HCT116 (cell line): ENCODE data around the gene RMDN3. TPM values are rescaled to one million over a fixed set of nuclear protein-coding genes. Genes with fewer than 3 reads are reported as not detected.

ENCODE experiments used
- ATAC-seq: fragments of 200-7000 bp; cut with Tn5 transposase; 2 replicates; pipeline ENCODE4 v1.9.1; 2020; ENCODE audit warnings: mild to moderate bottlenecking, moderate library complexity
- BruUV-seq: library from RNA; stranded (reverse); fragments of 400-500 nt; replicated peaks from 2 replicates; lab custom pipeline; 2021; lab: Mats Ljungman, UMichigan
- CTCF ChIA-PET: fragments of 300-600 bp; sonication (Branson Sonifier 250); formaldehyde crosslinking; loops from one replicate; lab custom pipeline; 2021; ENCODE audit warnings: antibody characterized with exemption; lab: Charles Lee
- POLR2A ChIA-PET: fragments of 300-600, 350-600 bp; sonication (Branson Sonifier 250); formaldehyde crosslinking; loops from one replicate; lab custom pipeline; 2021; ENCODE audit warnings: antibody characterized with exemption; lab: Charles Lee
- RAD21 ChIA-PET, 2 experiments: fragments of 300-600 bp; sonication (Branson Sonifier 250); formaldehyde crosslinking; loops; one replicate each; lab custom pipeline; 2023; ENCODE audit warnings: low total read pairs in 2 of 2; ENCODE audit not compliant: uncharacterized antibody in 2 of 2, unreplicated experiment in 2 of 2, low non-redundant PET in 1 of 2; lab: Charles Lee
- DNase-seq: peaks from one replicate; pipeline ENCODE4 v3.0.0-alpha.2; 2010; ENCODE audit warnings: low read depth, low spot score
- H2AFZ ChIP-seq: fragments of 200-600 bp; shearing (Covaris generic), sonication (generic); 2 replicates; pipeline ENCODE4 v1.6.1; 2017; ENCODE audit warnings: low read depth, mixed run types, mixed read lengths, antibody characterized with exemption, low read length; ENCODE audit not compliant: poor library complexity, severe bottlenecking
- H3K27ac ChIP-seq: 2 replicates; pipeline ENCODE4 v1.5.1; 2012; ENCODE audit warnings: low read depth, low read length
- H3K27me3 ChIP-seq: fragments of 200-600 bp; sonication (generic); 2 replicates; pipeline ENCODE4 v1.6.1; 2016; ENCODE audit warnings: mixed run types, low read length, mixed read lengths; ENCODE audit not compliant: insufficient read depth
- H3K36me3 ChIP-seq, 2 experiments: fragments of 200-500 bp in 1 of 2; fragments of 200-600 bp in 1 of 2; sonication (Bioruptor generic) in 1 of 2; sonication (generic) in 1 of 2; 2 replicates each; pipeline versions ENCODE4 v1.5.1 to v1.6.1; 2014 to 2016; ENCODE audit warnings: low read length in 2 of 2, inconsistent platforms in 1 of 2, mixed read lengths in 1 of 2, mixed run types in 1 of 2; ENCODE audit not compliant: insufficient read depth in 2 of 2, control insufficient read depth in 1 of 2
- H3K4me1 ChIP-seq, 2 experiments: fragments of 200-600 bp in 1 of 2; sonication (generic) in 1 of 2; 2 replicates each; pipeline versions ENCODE4 v1.5.1 to v1.6.1; 2012 to 2017; ENCODE audit warnings: low read length in 2 of 2, inconsistent platforms in 1 of 2, mild to moderate bottlenecking in 1 of 2, mixed read lengths in 1 of 2, mixed run types in 1 of 2, moderate library complexity in 1 of 2; ENCODE audit not compliant: insufficient read depth in 2 of 2, control insufficient read depth in 1 of 2
- H3K4me2 ChIP-seq: fragments of 200-600 bp; sonication (generic); 2 replicates; pipeline ENCODE4 v1.6.1; 2017; ENCODE audit warnings: mixed run types, low read length, mixed read lengths
- H3K4me3 ChIP-seq, 2 experiments: fragments of 200-600 bp in 1 of 2; sonication (generic) in 1 of 2; replicated peaks in 1 of 2; 2 replicates each; pipeline ENCODE4 v1.5.1; 2011 to 2016; ENCODE audit warnings: low read length in 2 of 2, control low read depth in 1 of 2, low read depth in 1 of 2, mild to moderate bottlenecking in 1 of 2, mixed read lengths in 1 of 2, mixed run types in 1 of 2
- H3K79me2 ChIP-seq: fragments of 200-600 bp; sonication (generic); 2 replicates; pipeline ENCODE4 v1.6.1; 2017; ENCODE audit warnings: mild to moderate bottlenecking, mixed run types, low read length, moderate library complexity, mixed read lengths; ENCODE audit not compliant: insufficient read depth
- H3K9ac ChIP-seq: fragments of 200-600 bp; sonication (generic); 2 replicates; pipeline ENCODE4 v1.6.1; 2016; ENCODE audit warnings: low read length, mixed read lengths
- H3K9me2 ChIP-seq: fragments of 200-600 bp; sonication (generic), shearing (Covaris generic); 2 replicates; pipeline ENCODE4 v1.6.1; 2017; ENCODE audit warnings: mixed run types, mild to moderate bottlenecking, moderate library complexity; ENCODE audit not compliant: insufficient read depth
- H3K9me3 ChIP-seq, 2 experiments: fragments of 200-500 bp in 1 of 2; fragments of 200-600 bp in 1 of 2; sonication (Bioruptor generic) in 1 of 2; sonication (generic) in 1 of 2; 2 replicates each; pipeline ENCODE4 v1.6.1; 2014 to 2017; ENCODE audit warnings: low read length in 2 of 2, mixed read lengths in 2 of 2, inconsistent platforms in 1 of 2, low read depth in 1 of 2, mild to moderate bottlenecking in 1 of 2, mixed run types in 1 of 2, moderate library complexity in 1 of 2; ENCODE audit not compliant: control insufficient read depth in 1 of 2, insufficient read depth in 1 of 2
- H4K20me1 ChIP-seq: fragments of 200-600 bp; sonication (generic), shearing (Covaris generic); 2 replicates; pipeline ENCODE4 v1.6.1; 2017; ENCODE audit warnings: mixed run types, mild to moderate bottlenecking, moderate library complexity; ENCODE audit not compliant: insufficient read depth
- CEBPB ChIP-seq: IDR thresholded peaks from 2 replicates; pipeline ENCODE4 v1.6.1; 2012; ENCODE audit warnings: low read depth
- EGR1 ChIP-seq: IDR thresholded peaks from 2 replicates; pipeline ENCODE4 v1.6.1; 2012; ENCODE audit warnings: low read depth
- EZH2 ChIP-seq: fragments of 200-600 bp; sonication (generic); IDR thresholded peaks from 2 replicates; pipeline ENCODE4 v1.6.1; 2017; ENCODE audit warnings: antibody characterized with exemption, mixed run types
- JUND ChIP-seq: IDR thresholded peaks from 2 replicates; pipeline ENCODE4 v1.6.1; 2012
- MAX ChIP-seq: IDR thresholded peaks from 2 replicates; pipeline ENCODE4 v1.6.1; 2012
- POLR2A ChIP-seq: IDR thresholded peaks from 2 replicates; pipeline ENCODE4 v1.7.0; 2011; ENCODE audit warnings: borderline replicate concordance; ENCODE audit not compliant: insufficient read depth, insufficient read length; ENCODE audit errors: extremely low read depth
- POLR2AphosphoS5 ChIP-seq: IDR thresholded peaks from 2 replicates; pipeline ENCODE4 v1.6.1; 2011; ENCODE audit warnings: mild to moderate bottlenecking, low read depth, low read length, moderate library complexity
- SIN3A ChIP-seq: IDR thresholded peaks from 2 replicates; pipeline ENCODE4 v1.6.1; 2012; ENCODE audit warnings: low read depth
- SP1 ChIP-seq: IDR thresholded peaks from 2 replicates; pipeline ENCODE4 v1.6.1; 2012; ENCODE audit warnings: low read depth
- ZFX ChIP-seq: fragments of 450-650 bp; IDR thresholded peaks from 2 replicates; pipeline ENCODE4 v1.6.1; 2017
- ZNF274 ChIP-seq: fragments of 200-500 bp; sonication (Bioruptor generic); IDR thresholded peaks from 2 replicates; pipeline ENCODE4 v1.6.1; 2014; ENCODE audit warnings: mild to moderate bottlenecking, low read depth, low read length, inconsistent platforms
- intact Hi-C: fragments of 100-400 bp; cut with micrococcal nuclease; formaldehyde crosslinking; loops from 2 replicates; pipeline ENCODE4 v1.10.0; 2022
- total RNA-seq: library from RNA; stranded (reverse); gene quantifications from one replicate; pipeline ENCODE4 v1.2.1, GENCODE V29; 2021; ENCODE audit not compliant: unreplicated experiment
- TF ChIP-seq, protein P1 (sequence below): IDR thresholded peaks from 2 replicates; pipeline ENCODE4 v1.6.1; 2012
- TF ChIP-seq, protein P2 (sequence below): IDR thresholded peaks from 2 replicates; pipeline ENCODE4 v1.6.1; 2012; ENCODE audit warnings: low read depth

Gene RMDN3
- total RNA-seq, 1 experiment from 2014 or later: 21.5 TPM

DNA sequence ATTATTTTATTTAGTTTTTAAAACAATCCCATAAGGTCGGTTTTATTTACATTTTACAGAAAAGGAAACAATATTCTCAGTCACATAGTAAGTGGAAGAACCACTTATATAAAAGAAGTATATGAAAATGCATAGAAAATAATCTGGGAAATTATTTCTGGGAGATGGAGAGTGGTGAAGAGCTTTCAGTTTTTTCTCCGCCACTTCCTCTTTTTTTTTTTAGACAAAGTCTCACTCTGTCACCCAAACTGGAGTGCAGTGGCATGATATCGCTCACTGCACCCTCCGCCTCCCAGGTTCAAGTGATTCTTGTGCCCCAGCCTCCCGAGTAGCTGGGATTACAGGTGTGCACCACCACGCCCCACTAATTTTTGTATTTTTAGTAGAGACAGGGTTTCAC is 38.9 kb downstream of the RMDN3 start:
- BruUV-seq: no TSS peak
- ChIA-PET CTCF (no interaction called here), RAD21 (no interaction called here), POLR2A (no interaction called here)
- Histone ChIP-seq H3K9ac (no peak overlapping the region), H4K20me1 (no peaks in the 10 kb centered on the region), H3K27me3 (no peaks in the 10 kb centered on the region), H3K4me3 (no peak overlapping the region), H3K4me1 (no peaks in the 10 kb centered on the region), H3K27ac (no peak overlapping the region), H3K9me3 (no peaks in the 10 kb centered on the region), H3K36me3 (peaks cover 18 to 43% of the 10 kb centered on the region in 2 experiments), H3K9me2 (no peaks in the 10 kb centered on the region), H3K79me2 (0 out of 2 replicates have a peak, but pooled peaks cover 10% of the 10 kb centered on the region), H2AFZ (no peak overlapping the region), H3K4me2 (no peak overlapping the region)
- intact Hi-C loops: no loop called here
- ATAC-seq: no peak
- DNase-seq: no peak
- TF ChIP-seq CEBPB: no peak
- no peak for TF ChIP-seq MAX
- no peak for TF ChIP-seq ZFX
- no peak for TF ChIP-seq EGR1
- TF ChIP-seq EZH2: no peak
- TF ChIP-seq, protein P1, sequence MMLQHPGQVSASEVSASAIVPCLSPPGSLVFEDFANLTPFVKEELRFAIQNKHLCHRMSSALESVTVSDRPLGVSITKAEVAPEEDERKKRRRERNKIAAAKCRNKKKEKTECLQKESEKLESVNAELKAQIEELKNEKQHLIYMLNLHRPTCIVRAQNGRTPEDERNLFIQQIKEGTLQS: no peak
- TF ChIP-seq SP1: no peak
- TF ChIP-seq JUND: no peak
- TF ChIP-seq, protein P2, sequence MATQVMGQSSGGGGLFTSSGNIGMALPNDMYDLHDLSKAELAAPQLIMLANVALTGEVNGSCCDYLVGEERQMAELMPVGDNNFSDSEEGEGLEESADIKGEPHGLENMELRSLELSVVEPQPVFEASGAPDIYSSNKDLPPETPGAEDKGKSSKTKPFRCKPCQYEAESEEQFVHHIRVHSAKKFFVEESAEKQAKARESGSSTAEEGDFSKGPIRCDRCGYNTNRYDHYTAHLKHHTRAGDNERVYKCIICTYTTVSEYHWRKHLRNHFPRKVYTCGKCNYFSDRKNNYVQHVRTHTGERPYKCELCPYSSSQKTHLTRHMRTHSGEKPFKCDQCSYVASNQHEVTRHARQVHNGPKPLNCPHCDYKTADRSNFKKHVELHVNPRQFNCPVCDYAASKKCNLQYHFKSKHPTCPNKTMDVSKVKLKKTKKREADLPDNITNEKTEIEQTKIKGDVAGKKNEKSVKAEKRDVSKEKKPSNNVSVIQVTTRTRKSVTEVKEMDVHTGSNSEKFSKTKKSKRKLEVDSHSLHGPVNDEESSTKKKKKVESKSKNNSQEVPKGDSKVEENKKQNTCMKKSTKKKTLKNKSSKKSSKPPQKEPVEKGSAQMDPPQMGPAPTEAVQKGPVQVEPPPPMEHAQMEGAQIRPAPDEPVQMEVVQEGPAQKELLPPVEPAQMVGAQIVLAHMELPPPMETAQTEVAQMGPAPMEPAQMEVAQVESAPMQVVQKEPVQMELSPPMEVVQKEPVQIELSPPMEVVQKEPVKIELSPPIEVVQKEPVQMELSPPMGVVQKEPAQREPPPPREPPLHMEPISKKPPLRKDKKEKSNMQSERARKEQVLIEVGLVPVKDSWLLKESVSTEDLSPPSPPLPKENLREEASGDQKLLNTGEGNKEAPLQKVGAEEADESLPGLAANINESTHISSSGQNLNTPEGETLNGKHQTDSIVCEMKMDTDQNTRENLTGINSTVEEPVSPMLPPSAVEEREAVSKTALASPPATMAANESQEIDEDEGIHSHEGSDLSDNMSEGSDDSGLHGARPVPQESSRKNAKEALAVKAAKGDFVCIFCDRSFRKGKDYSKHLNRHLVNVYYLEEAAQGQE: no peak
- no peak for TF ChIP-seq ZNF274
- TF ChIP-seq POLR2A: no peak
- no peak for TF ChIP-seq POLR2AphosphoS5
- no peak for TF ChIP-seq SIN3A
